HepG2 (cell line): Measurements from ENCODE around the gene SPDL1. TPM values are rescaled to one million over a fixed set of nuclear protein-coding genes. Genes with fewer than 3 reads are reported as not detected.

Experiments used
- ATAC-seq: fragments of 200-7000 bp; cut with Tn5 transposase; 3 replicates; pipeline ENCODE4 v1.9.1; 2020; ENCODE audit warnings: mild to moderate bottlenecking, moderate library complexity
- BruUV-seq: library from RNA; stranded (reverse); fragments of 400-500 nt; replicated peaks from 2 replicates; lab custom pipeline; 2021; lab: Mats Ljungman, UMichigan
- CTCF ChIA-PET: fragments of 300-600 bp; formaldehyde crosslinking; extraction: SDS; loops from one replicate; lab custom pipeline; 2021; ENCODE audit warnings: low total read pairs, inconsistent platforms, low intra/inter-chr PET ratio; lab: Yijun Ruan, JAX
- POLR2A ChIA-PET: fragments of 350-600 bp; sonication (Branson Sonifier 250); formaldehyde crosslinking; loops from one replicate; lab custom pipeline; 2020; ENCODE audit warnings: antibody characterized with exemption, inconsistent platforms; lab: Yijun Ruan, JAX
- DNase-seq: peaks from one replicate; pipeline ENCODE4 v3.0.0-alpha.2; 2015; ENCODE audit warnings: low spot score
- FAIRE-seq: peaks from 3 replicates; lab custom pipeline; 2011; peaks lifted over from hg19 to GRCh38; lab: Jason Lieb, UNC
- H2AFZ ChIP-seq: one replicate; pipeline ENCODE4 v1.6.1; 2011; ENCODE audit warnings: low read length, inconsistent platforms
- H3K27ac ChIP-seq: fragments of 300-600 bp; 3 replicates; pipeline ENCODE4 v1.8.0; 2011; ENCODE audit warnings: mixed run types, mild to moderate bottlenecking, mixed read lengths, low read length, inconsistent platforms; ENCODE audit not compliant: insufficient read depth; ENCODE audit errors: extremely low read length
- H3K27me3 ChIP-seq, 2 experiments: fragments of 200-600 bp in 1 of 2; 2 replicates in 1 of 2; 3 replicates in 1 of 2; pipeline versions ENCODE4 v1.6.0 to v1.8.0; 2011; ENCODE audit warnings: low read length in 2 of 2, mild to moderate bottlenecking in 2 of 2, moderate library complexity in 2 of 2, inconsistent platforms in 1 of 2; ENCODE audit not compliant: insufficient read depth in 2 of 2, control insufficient read depth in 1 of 2
- H3K36me3 ChIP-seq, 2 experiments: fragments of 200-600 bp in 1 of 2; replicated peaks in 1 of 2; 2 replicates in 1 of 2; 3 replicates in 1 of 2; pipeline versions ENCODE4 v1.5.1 to v1.8.0; 2011; ENCODE audit warnings: low read length in 2 of 2, inconsistent platforms in 1 of 2; ENCODE audit not compliant: insufficient read depth in 2 of 2, control insufficient read depth in 1 of 2
- H3K4me1 ChIP-seq: 2 replicates; pipeline ENCODE4 v1.5.1; 2012; ENCODE audit warnings: low read length, inconsistent platforms; ENCODE audit not compliant: insufficient read depth
- H3K4me2 ChIP-seq: 2 replicates; pipeline ENCODE4 v1.6.0; 2011; ENCODE audit warnings: low read depth, low read length, inconsistent platforms
- H3K4me3 ChIP-seq, 3 experiments: fragments of 200-600 bp in 1 of 3; sonication (generic), shearing (Covaris generic) in 1 of 3; replicated peaks in 1 of 3; 2 replicates each; pipeline ENCODE4 v1.5.1; 2011 to 2016; ENCODE audit warnings: low read length in 3 of 3, inconsistent platforms in 2 of 3, low read depth in 2 of 3, mild to moderate bottlenecking in 2 of 3, control low read depth in 1 of 3, mixed read lengths in 1 of 3; ENCODE audit not compliant: insufficient read depth in 1 of 3
- H3K79me2 ChIP-seq: one replicate; pipeline ENCODE4 v1.6.1; 2011; ENCODE audit warnings: low read length, inconsistent platforms; ENCODE audit not compliant: insufficient read depth
- H3K9ac ChIP-seq: 2 replicates; pipeline ENCODE4 v1.6.0; 2011; ENCODE audit warnings: mild to moderate bottlenecking, low read depth, low read length, inconsistent platforms; ENCODE audit not compliant: insufficient read depth
- H3K9me3 ChIP-seq: 2 replicates; pipeline ENCODE4 v1.5.1; 2012; ENCODE audit warnings: mild to moderate bottlenecking, low read length
- H4K20me1 ChIP-seq: 2 replicates; pipeline ENCODE4 v1.6.0; 2011; ENCODE audit warnings: inconsistent platforms, mild to moderate bottlenecking, low read length, moderate library complexity; ENCODE audit not compliant: insufficient read depth
- ARNT2 ChIP-seq: sonication (generic); formaldehyde crosslinking; IDR thresholded peaks from 2 replicates; pipeline ENCODE4 v1.8.0; 2022; ENCODE audit warnings: mild to moderate bottlenecking, low read depth, missing genetic modification reagents, moderate library complexity
- FOXP4 ChIP-seq: sonication (generic); formaldehyde crosslinking; IDR thresholded peaks from 2 replicates; pipeline ENCODE4 v1.4.0; 2020; ENCODE audit warnings: missing genetic modification reagents
- GPBP1L1 ChIP-seq: sonication (generic); formaldehyde crosslinking; IDR thresholded peaks from 2 replicates; pipeline ENCODE4 v1.5.0; 2020; ENCODE audit warnings: mild to moderate bottlenecking, missing genetic modification reagents
- KLF6 ChIP-seq: IDR thresholded peaks from 2 replicates; pipeline ENCODE4 v1.8.0; 2016; ENCODE audit warnings: missing biosample characterization, missing genetic modification reagents
- NR1H2 ChIP-seq: sonication (generic); formaldehyde crosslinking; IDR thresholded peaks from 2 replicates; pipeline ENCODE4 v1.8.1; 2022; ENCODE audit warnings: low read depth, missing genetic modification reagents, borderline replicate concordance
- PRPF4 ChIP-seq: fragments of 200-400 bp; formaldehyde crosslinking; IDR thresholded peaks from 2 replicates; pipeline ENCODE4 v1.6.1; 2016; ENCODE audit warnings: low read length, low read depth; ENCODE audit not compliant: poor library complexity, severe bottlenecking
- THYN1 ChIP-seq: sonication (generic); formaldehyde crosslinking; IDR thresholded peaks from 2 replicates; pipeline ENCODE4 v1.8.1; 2023; ENCODE audit warnings: low read depth, mild to moderate bottlenecking, moderate library complexity, missing genetic modification reagents, borderline replicate concordance
- ZBTB34 ChIP-seq: sonication (generic); formaldehyde crosslinking; IDR thresholded peaks from 2 replicates; pipeline ENCODE4 v1.8.0; 2022; ENCODE audit warnings: mild to moderate bottlenecking, missing genetic modification reagents
- ZNF501 ChIP-seq: sonication (generic); formaldehyde crosslinking; IDR thresholded peaks from 2 replicates; pipeline ENCODE4 v1.5.1; 2020; ENCODE audit warnings: mild to moderate bottlenecking, moderate library complexity, missing genetic modification reagents
- in situ Hi-C: cut with HindIII; loops from 2 replicates; pipeline ENCODE4 v1.10.0; 2017; ENCODE audit warnings: low pct_unique_long_range_greater_than_20kb; ENCODE audit not compliant: extremely low pct_ligation_motif_present
- intact Hi-C: fragments of 100-400 bp; cut with micrococcal nuclease; formaldehyde crosslinking; loops from one replicate; pipeline ENCODE4 v1.10.0; 2022; ENCODE audit not compliant: unreplicated experiment
- polyA plus RNA-seq, 8 experiments: library from polyadenylated mRNA; depleted of rRNA in 3 of 8; stranded (reverse) in 7 of 8; unstranded in 1 of 8; fragments of >200 nt; fragmentation: Illumina TruSeq in 4 of 8; extraction: Trizol in 4 of 8; gene quantifications; 2 replicates each; pipeline versions ENCODE4 v1.2.1 to v1.2.3, GENCODE V29; 2011 to 2016; ENCODE audit warnings: low read depth in 4 of 8, missing spikeins in 1 of 8, mixed read lengths in 1 of 8; ENCODE audit not compliant: insufficient read depth in 1 of 8
- total RNA-seq, 5 experiments: library from RNA; depleted of rRNA; stranded (reverse); fragments of >200 nt; fragmentation: Illumina TruSeq; extraction: Trizol; gene quantifications; 2 replicates each; pipeline ENCODE4 v1.2.3, GENCODE V29; 2016; ENCODE audit warnings: low read depth in 1 of 5

Gene SPDL1
- total and polyA plus RNA-seq, 2 of the 13 experiments (the other 11 are each of a cell fraction or from before 2014, with no cell fraction given), result 10.9 to 36.6 TPM

- TF ChIP-seq FOXP4 (CRISPR knock-in tag), result no peak
- TF ChIP-seq ZBTB34 (CRISPR knock-in tag), result no peak
- TF ChIP-seq PRPF4, result no peak
- TF ChIP-seq KLF6, result no peak
- no peak for TF ChIP-seq THYN1 (CRISPR knock-in tag)
- no peak for TF ChIP-seq ARNT2 (CRISPR knock-in tag)
Measured at GRCh38 chr5:169534311-169534880, 49.2 kb upstream of the SPDL1 start (continued).

- H4K20me1 ChIP-seq, result no peaks in the 10 kb centered on the region
- no peaks in the 10 kb centered on the region for H3K27me3 ChIP-seq
- no peaks in the 10 kb centered on the region for H3K36me3 ChIP-seq
- in situ Hi-C loops (no loop called here), intact Hi-C loops (no loop called here)
- TF ChIP-seq NR1H2 (CRISPR knock-in tag) (no peak), ZNF501 (CRISPR knock-in tag) (no peak), GPBP1L1 (CRISPR knock-in tag) (no peak)
- H3K9ac ChIP-seq, result no peak overlapping the region
- no peak overlapping the region for H2AFZ ChIP-seq
- FAIRE-seq (no peak), ATAC-seq (no peak), DNase-seq (no peak)
- no peaks in the 10 kb centered on the region for H3K79me2 ChIP-seq
- ChIA-PET POLR2A (no interaction called here), CTCF (no interaction called here)
- no peak overlapping the region for H3K4me3 ChIP-seq
- no peaks in the 10 kb centered on the region for H3K9me3 ChIP-seq
- no peaks in the 10 kb centered on the region for H3K4me1 ChIP-seq
- H3K27ac ChIP-seq, result no peak overlapping the region
- BruUV-seq, result no TSS peak
- no peak overlapping the region for H3K4me2 ChIP-seq
Measured at GRCh38 chr5:169534939-169535338, 48.6 kb upstream of the SPDL1 start.
